GM19193 (cell line): Measurements from ENCODE around the gene DPEP3.

Experiments used
- POLR2A ChIP-seq: IDR thresholded peaks from 4 replicates; pipeline ENCODE4 v1.6.1; 2011; ENCODE audit not compliant: insufficient read depth, insufficient read length; ENCODE audit errors: extremely low read depth

The DPEP3 gene

DNA sequence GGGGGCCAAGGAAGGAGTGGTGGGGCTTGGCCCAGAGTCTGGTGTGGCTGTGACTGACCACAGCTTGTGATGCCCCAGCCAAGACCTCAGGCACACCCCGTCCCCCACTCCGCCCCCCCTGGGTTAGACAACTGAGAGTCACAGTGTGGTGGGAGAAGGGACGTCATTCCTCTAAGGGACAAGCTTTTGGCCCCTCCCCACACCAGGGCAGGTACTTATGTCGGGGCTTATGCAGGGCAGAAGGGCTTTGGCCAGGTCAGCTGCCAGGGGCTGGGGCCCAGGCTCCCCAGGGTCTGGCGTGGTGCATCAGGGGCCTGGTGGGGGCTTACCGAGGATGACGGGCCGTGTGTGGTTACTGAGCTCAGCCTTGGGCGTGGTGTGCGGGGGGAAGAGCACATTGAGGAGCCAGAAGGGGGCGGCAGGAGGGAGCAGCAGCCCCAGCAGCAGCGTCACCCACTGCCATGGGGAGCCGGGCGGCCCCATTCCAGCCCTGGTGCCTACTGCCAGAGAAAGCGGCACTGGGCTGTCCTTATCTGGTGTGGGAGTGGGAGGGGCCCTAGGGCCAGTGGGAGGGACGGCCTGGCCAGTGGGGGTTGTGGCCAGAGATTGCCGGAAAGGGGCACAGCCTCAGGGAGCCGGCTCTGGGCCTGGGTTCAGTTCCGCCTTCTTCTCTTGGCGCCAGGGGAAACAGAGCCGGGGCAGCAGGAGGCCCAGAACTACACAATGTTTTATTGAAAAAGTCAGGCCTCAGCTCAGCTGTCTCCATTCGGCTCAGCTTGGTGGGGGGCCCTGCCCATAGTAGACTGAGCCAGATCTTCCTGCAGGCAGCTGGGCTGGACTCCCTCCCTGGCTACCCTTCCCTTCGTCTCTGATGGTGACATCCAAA lies 36.4 kb downstream of the DPEP3 start, which contains the start of gene LCAT:
LCAT (minus strand) TSS at position 502 of the 886 bp plus-strand sequence; CDS start at position 483, 19 bp downstream.
- TF ChIP-seq POLR2A = peak; percentile 7

DNA sequence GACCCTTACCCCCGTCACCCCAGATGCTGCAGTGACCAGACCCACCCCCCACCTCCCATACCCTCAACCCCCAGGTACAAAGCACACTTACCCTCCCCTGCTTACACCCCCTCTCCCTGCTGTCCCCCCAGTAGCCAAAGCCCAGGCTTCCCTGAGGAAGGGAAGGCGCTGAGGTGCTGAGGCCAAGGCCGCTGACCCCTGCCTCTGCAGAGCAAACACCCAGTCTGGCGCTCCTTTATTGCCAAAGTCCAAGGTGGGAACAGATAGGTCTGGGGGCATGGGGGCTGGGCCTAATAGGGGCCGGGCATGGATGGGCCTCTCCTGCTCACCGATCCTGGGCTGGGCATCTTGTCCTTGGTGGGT lies 37.1 kb downstream of the DPEP3 start:
- no peak for TF ChIP-seq POLR2A

- TF ChIP-seq POLR2A = no peak
Observed at GRCh38 chr16:67942510-67943255, 37.6 kb downstream of the DPEP3 start.

GRCh38 chr16:67942200-67942509 lies 38.1 kb downstream of the DPEP3 start:
- TF ChIP-seq POLR2A = no peak

DNA sequence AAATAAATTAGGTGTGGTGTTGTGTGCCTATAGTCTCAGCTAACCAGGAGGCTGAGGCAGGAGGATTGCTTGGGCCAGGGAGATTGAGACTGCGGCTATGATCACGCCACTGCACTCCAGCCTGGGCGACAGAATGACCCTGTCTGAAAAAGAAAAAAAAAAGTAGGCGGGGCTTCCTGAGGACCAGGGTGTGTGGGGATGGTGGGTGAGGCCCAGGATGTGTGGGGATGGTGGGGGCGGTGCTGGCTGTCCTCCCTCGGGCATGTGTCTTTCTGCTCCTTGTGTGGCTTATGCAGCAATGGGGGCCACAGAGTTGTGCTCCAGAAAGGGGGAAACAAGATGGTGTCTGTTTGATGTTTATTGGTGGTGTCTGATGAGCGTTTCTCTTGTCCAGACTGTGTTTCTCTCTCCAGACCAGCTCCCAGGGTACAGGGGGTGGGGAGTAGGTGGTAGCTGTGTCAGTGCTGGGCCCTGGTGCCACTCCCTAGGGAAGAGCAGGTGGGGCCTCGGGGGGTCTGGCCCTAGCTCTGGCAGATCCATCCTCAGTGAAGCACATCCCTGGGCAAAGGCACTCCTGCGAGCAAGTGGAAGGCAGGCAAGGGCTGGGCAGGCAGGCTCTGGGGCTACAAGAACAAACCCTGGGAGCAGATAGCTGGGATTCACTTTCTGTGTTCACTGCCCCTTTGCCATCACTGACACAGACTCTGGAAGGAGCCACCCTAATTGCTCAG lies 38.7 kb downstream of the DPEP3 start:
- no peak for TF ChIP-seq POLR2A

- no peak for TF ChIP-seq POLR2A
Observed at GRCh38 chr16:67940446-67941089, 39.7 kb downstream of the DPEP3 start.

- TF ChIP-seq POLR2A = no peak
Observed at GRCh38 chr16:67939507-67940445, 40.5 kb downstream of the DPEP3 start.

DNA sequence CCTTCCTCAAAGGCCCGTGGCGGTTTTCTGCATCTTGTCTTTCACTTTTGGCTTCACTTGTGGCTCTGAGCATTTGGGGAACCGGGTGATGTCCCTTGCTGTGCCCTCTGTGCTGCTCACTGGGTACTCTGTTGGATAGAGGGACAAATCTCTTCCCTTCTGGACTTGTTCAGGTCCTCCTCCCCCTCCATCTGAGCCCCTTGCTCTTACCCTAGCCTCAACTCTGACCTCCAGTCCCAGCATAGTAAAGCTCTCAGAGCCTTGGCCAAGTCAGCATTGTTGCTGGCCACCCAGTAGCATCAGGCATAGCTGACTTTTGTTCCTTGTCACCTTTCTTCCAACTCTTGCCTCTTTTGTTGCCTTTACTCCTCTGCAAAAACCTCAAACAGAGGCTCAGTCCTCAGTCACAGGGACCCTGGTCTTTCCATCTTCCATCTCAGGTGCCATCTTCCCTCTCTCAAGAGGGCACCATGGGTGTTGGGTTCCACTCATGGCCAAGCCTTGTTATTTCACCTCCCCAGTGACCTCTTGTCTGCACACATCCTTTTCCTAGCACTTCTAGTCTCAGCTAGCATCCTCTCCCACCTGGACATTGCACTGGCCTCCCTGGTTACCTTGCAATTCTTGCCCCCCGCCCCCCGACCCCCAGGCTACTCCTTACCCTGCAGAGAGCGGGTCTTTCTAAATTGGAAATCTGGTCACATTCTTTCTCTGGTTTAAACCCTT lies 43.3 kb downstream of the DPEP3 start:
- peak; percentile 62 for TF ChIP-seq POLR2A

DNA sequence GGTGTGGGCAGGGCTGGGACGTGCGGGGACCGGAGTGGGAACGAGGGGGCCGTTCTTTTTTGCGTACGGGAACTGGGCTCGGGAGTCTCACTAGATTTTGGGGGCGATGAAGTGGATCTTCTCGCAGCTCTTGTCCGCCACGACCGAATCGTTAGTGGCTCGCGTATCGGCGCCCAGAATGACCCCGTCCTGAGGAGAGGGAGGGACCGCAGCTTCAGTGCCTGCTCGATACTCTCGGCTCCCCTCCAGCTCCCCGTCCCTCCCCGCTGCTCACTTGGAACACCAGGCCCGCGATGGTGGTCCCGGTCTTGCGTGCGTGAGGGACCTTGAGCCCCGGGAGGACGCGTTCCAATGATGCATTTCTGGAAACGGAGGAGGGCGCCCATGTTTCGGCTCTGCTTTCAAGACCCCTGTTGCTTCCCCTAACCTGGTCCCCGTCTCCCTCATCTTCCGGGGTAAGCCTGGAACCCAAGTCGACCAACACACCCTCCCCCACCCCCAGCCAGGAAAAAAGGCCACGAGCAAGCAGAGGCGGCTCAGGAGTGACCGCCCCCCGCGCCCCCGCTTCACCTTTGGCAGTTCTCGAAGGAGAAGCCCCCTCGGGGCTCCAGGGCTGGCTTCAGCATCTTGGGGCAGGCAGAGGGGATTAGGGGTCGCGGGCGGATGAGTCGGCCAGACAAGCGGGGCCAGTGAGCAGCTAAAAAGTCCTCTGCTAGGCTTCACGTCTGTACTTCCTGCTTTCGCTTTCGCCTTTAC lies 44.0 kb downstream of the DPEP3 start, which contains the start of gene PSMB10:
PSMB10 (minus strand) TSS at position 727 of the 756 bp plus-strand sequence; CDS start at position 626, 101 bp downstream.
- TF ChIP-seq POLR2A = peak; percentile 77

DNA sequence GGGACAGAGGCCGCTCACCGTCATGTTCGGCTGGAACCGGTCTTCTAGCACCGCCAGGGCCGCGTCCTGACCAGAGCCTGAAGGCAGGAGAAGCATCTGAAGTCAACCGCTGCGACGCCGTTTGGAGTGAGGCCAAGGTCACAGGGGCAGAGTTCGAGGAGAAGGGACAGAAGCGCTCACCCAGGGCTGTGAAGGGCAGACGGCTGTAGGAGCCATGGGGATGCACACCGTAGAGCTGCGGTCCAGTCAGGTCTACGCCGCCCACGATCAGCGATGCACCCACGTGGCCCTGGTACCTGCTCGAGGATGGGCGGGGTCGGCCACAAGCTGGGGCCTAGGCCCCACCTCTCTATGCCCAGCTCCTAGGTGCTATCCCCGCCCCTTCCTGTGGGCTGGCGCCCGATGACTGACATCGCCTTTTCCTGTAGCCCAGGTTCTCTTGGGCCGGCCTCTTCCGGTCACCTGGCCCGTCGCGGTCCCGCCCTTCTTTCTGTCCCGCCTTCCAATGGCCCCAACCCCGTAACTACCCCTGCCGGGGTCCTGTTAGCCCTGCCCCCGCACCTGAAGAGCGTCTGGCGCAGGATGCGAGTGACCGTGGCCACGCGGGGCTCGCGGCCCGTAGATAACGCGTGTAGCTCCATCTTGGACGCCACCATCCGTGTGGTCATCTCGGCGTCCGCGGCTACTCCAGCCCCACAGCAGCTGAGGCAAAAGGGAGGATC lies 44.7 kb downstream of the DPEP3 start:
- peak; percentile 89 for TF ChIP-seq POLR2A

DNA sequence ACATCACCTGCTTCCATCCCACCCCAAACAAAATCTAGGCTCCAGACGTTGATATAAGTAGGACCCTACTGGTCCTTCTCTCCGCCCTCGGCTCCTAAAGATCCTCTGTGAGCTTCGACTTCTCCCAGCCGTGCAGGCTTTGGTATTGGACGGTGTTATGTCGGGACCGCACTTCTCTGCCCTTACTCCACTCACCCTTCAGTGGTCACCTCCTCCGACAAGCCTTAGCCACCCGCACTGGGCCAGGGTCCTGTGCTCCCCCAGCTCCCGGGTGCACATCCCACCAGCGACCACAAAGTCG lies 45.2 kb downstream of the DPEP3 start:
- no peak for TF ChIP-seq POLR2A

DNA sequence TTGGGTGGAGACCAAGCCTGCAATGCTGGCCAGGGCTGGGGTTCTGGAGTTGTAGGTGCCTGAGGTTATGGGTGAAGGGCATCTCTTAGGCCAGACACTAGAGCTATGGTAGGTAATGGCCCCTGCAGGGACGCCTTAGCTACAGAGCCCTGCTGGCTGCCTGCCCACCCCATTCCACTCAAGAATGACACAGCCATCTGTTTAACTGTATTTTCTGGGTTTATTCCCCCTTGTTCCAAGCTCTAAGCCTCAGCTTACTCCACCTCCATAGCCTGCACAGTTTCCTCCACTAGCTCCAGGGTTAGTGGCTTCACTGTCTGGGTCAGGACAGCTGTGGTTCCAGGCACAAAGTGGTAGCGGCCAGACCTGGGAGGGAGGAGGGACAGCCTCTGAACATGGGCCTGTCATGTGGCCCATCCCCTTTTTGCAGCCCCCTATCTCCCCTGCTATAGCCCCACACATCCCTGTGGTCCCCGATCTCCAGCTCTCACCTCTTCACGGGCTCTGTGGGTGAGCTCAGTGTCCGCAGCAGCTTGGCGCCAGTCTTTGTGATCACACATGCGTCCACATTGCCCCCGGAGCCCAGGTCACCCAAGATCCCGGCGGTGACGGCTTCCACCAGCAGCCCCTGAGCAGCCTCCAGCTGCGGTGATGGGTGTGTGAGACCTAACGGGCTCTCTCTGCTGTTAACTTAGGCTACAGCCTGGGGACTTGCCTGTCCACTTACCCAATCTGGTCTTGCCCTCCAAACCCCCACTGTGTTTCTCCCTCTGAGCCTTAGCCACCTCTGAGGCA lies 45.8 kb downstream of the DPEP3 start:
- peak; percentile 4 for TF ChIP-seq POLR2A

GRCh38 chr16:67933805-67934204 lies 46.5 kb downstream of the DPEP3 start:
- TF ChIP-seq POLR2A = no peak
